IPS-15b (cell line): Measurements from ENCODE around the gene CA11.
"Not testable (repeated sequence)": the region's sequence is repeated elsewhere in the genome, so short reads cannot be mapped to it uniquely, and the experiment has no call there.

Source experiments
- H3K27me3 ChIP-seq: one replicate; pipeline ENCODE4 v1.6.1; 2013; ENCODE audit warnings: low read length; ENCODE audit not compliant: control insufficient read depth, insufficient read depth
- H3K36me3 ChIP-seq: one replicate; pipeline ENCODE4 v1.6.1; 2013; ENCODE audit warnings: low read length; ENCODE audit not compliant: control insufficient read depth, insufficient read depth
- H3K4me1 ChIP-seq: one replicate; pipeline ENCODE4 v1.6.1; 2013; ENCODE audit warnings: mild to moderate bottlenecking, low read length; ENCODE audit not compliant: control insufficient read depth, insufficient read depth
- H3K4me3 ChIP-seq: one replicate; pipeline ENCODE4 v1.5.1; 2013; ENCODE audit warnings: low read depth, low read length
- H3K9ac ChIP-seq: one replicate; pipeline ENCODE4 v1.6.1; 2013; ENCODE audit warnings: low read depth, mild to moderate bottlenecking, low read length
- H3K9me3 ChIP-seq: one replicate; pipeline ENCODE4 v1.6.1; 2013; ENCODE audit warnings: mild to moderate bottlenecking, low read length; ENCODE audit not compliant: control insufficient read depth, insufficient read depth

CA11 gene

DNA sequence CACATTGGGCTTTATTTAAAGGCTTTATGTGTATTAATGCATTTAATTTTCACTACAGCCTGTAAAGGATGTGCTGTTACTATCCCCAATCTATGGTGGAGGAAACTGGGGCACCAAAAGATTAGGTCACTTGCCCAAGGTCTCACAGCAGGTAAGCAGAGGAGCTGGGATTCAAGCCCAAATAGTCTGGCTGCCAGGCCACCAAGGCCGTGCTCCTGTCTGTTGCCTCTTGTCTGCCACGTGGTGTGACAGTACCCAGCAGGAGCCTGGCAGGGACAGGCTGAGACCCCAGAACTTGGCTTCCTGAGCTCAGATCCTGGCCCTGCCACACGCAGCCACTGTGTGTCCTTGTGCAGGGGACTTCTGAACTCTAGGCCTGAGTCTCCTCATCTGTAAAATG lies 22.3 kb upstream of the CA11 start:
- Histone ChIP-seq H3K27me3 (no peaks in the 10 kb centered on the region), H3K36me3 (no peaks in the 10 kb centered on the region), H3K9ac (no peak overlapping the region), H3K9me3 (no peaks in the 10 kb centered on the region), H3K4me3 (no peak overlapping the region), H3K4me1 (no peaks in the 10 kb centered on the region)

DNA sequence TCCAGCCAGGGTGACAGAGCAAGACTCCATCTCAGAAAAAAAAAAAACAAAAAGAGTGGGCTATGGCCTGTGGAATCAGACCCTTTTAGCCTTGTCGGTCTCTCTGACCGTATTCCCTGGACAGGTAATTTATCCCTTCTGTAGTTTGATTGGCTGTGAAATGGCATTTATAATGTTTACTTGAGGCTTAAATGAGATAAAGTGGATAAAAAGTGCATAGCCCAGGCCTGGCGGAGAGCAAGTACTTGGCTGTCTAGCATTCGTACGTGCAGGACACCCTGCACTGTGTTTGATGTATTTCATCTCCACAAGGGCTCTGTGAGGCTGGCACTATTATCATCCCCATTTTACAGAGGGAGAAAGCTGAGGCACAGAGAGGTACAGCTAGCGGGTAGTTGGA lies 19.8 kb upstream of the CA11 start:
- Histone ChIP-seq H3K36me3 (no peaks in the 10 kb centered on the region), H3K9ac (no peak overlapping the region), H3K4me1 (peaks cover 2% of the 10 kb centered on the region), H3K27me3 (no peaks in the 10 kb centered on the region), H3K9me3 (no peaks in the 10 kb centered on the region), H3K4me3 (no peak overlapping the region)

DNA sequence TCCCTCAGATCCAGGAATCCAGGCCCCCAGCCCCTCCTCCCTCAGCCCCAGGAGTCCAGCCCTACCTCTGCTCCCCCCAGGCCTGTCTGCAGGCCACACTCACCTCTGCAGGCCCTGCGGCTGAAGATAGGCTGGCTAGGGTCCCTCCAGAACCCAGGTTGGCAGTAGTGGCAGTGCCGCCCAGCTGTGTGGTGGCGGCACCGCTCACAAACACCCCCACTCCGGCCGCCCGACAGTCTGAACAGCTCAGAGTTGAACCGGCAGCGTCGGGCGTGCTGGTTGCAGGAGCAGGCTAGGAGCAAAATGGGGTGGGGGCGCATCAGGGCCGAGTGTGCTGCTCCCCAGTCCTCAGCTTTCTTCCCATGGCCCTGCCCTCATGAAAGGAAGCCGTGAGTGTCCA lies 18.5 kb upstream of the CA11 start:
- Histone ChIP-seq H3K4me1 (peaks cover 2% of the 10 kb centered on the region), H3K27me3 (no peaks in the 10 kb centered on the region), H3K4me3 (no peak overlapping the region), H3K9ac (no peak overlapping the region), H3K9me3 (no peaks in the 10 kb centered on the region), H3K36me3 (no peaks in the 10 kb centered on the region)

DNA sequence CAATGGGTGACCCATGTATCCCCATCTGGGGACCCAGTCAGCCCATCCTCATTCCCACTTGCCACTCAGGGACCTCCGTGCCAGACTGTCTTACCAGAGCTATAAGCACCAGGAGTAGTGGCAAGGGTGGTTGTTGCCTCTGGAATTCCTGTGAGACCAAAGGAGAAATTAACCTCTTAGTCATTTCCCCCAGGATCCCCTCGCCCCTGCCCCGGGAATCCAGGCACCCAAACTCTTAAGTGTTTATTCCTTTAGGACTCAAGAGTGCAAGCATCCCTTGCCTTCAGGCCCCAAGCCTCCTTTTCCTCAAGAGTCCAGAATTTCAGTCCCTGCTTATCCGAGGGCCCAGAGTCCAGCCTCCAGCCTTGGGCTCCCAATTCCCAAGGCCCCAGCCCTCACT lies 17.7 kb upstream of the CA11 start:
- H3K9ac ChIP-seq, result no peak overlapping the region
- no peak overlapping the region for H3K4me3 ChIP-seq
- H3K4me1 ChIP-seq, result peaks cover 2% of the 10 kb centered on the region
- H3K36me3 ChIP-seq, result no peaks in the 10 kb centered on the region
- no peaks in the 10 kb centered on the region for H3K27me3 ChIP-seq
- H3K9me3 ChIP-seq, result no peaks in the 10 kb centered on the region

DNA sequence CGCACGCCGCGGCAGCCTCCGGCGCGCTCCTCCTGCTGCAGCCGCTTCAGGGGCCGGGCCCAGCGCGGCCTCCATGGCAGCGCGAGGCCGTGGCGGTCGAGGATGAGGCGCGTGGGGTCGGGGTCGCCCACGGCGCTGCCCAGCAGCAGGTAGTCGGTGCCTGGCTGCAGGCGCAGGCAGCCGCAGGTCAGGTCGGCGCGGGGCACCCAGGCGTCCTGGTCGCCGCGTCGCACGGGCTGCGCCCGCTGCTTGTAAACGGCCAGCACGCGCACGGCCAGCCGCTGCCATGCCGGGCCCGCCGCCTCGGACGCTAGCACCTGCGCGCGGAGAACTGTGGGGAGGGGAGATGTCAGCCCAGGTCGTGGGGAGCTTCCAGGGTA lies 15.7 kb upstream of the CA11 start:
- no peaks in the 10 kb centered on the region for H3K9me3 ChIP-seq
- H3K4me1 ChIP-seq, result peaks cover 2% of the 10 kb centered on the region
- no peak overlapping the region for H3K4me3 ChIP-seq
- H3K27me3 ChIP-seq, result no peaks in the 10 kb centered on the region
- H3K36me3 ChIP-seq, result no peaks in the 10 kb centered on the region
- no peak overlapping the region for H3K9ac ChIP-seq

DNA sequence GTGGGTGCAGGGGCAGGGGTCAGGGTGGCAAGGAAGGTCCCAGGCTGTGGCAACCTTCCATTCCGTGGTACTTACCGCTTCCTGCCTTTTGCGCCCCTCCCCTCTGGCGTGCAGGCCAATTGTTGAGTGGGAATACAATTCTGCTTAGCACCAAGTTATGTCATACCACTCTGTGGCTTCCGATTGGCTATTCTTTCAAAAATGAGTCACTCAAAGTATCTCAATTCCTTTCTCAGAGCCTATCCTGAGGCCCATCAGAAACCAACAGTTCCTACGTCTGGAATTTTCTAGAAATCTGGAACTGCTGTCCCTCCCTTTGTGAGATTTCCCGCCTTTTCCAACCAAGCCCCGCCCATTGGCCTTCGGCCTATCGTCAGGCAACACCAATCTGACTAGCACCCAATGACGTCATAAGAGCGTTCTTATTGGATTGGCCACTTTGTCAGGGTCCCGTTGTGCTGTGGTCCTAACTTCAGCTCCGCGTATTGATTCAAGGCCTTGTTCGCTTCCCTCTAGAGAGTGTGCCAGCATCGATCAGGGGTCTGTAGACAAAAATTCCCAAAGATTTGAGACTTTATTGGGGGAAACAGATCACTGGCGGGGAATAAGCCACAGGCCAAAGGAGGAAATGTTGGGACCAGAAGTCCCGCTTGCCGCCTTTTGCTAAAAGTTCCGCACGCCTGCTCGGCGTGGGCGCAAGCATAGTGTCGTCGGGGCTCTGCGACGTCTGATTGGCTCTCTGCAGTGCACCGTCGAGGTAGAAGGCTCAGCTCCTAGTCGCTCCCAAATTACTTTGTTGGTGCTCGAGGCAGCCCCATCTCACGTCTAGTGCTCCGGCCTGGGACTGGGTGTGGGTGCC lies 15.1 kb upstream of the CA11 start:
- H3K36me3 ChIP-seq, result no peaks in the 10 kb centered on the region
- H3K27me3 ChIP-seq, result no peaks in the 10 kb centered on the region
- no peak overlapping the region for H3K4me3 ChIP-seq
- H3K4me1 ChIP-seq, result peaks cover 2% of the 10 kb centered on the region
- no peak overlapping the region for H3K9ac ChIP-seq
- H3K9me3 ChIP-seq, result no peaks in the 10 kb centered on the region

DNA sequence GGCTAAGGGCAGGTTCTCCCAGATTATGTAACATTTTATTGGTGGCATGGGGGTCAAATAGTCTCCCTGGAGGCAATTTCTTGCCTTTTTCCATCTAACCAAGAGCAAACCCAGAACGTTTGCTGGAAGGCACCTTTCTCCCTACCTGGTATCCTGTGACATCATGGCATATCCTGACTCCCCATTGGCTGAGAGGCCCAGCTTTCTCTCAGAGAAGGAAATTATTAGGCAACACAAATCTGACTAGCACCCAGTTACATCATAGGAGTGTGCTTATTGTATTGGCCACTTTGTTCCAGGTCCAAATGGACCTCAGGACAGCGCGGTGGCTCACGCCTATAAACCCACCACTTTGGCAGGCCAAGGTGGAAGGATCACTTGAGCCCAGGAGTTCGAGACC lies 13.8 kb upstream of the CA11 start:
- H3K27me3 ChIP-seq, result no peaks in the 10 kb centered on the region
- H3K4me3 ChIP-seq, result no peak overlapping the region
- H3K9ac ChIP-seq, result no peak overlapping the region
- peaks cover 2% of the 10 kb centered on the region for H3K4me1 ChIP-seq
- no peaks in the 10 kb centered on the region for H3K9me3 ChIP-seq
- no peaks in the 10 kb centered on the region for H3K36me3 ChIP-seq

DNA sequence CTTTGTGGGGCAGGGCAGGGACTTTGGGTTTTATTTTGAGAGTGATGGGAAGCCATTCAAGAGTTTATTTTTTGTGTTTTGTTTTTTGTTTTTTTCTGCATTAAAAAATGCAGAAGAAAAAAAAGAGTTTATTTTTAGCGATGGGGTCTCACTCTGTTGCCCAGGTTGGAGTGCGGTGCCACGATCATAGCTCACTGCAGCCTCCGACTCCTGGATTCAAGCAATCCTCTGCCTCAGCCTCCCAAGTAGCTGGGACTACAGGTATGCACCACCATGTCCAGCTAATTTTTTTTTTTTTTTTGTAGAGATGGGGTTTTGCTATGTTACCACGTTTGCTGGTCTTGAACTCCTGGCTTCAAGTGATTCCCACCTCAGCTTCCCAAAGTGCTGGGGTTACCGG lies 12.5 kb upstream of the CA11 start:
- no peaks in the 10 kb centered on the region for H3K9me3 ChIP-seq
- no peaks in the 10 kb centered on the region for H3K27me3 ChIP-seq
- no peak overlapping the region for H3K4me3 ChIP-seq
- H3K9ac ChIP-seq, result no peak overlapping the region
- H3K4me1 ChIP-seq, result peaks cover 2% of the 10 kb centered on the region
- H3K36me3 ChIP-seq, result no peaks in the 10 kb centered on the region

DNA sequence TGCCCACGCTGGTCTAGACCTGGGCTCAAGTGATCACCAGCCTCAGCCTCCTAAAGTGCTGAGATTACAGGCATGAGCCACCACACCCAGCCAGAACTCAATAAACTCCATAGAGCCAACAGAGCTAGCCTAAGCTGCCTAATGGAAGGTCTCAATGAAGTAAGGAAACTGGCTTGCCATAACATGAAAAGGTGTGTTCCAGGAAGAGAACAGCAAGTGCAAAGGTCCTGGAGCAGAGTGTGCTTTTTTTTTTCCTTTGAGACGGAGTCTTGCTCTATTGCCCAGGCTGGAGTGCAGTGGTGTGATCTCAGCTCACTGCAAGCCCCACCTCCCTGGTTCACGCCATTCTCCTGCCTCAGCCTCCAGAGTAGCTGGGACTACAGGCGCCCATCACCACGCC lies 11.8 kb upstream of the CA11 start:
- H3K4me1 ChIP-seq, H3K9me3 ChIP-seq, H3K4me3 ChIP-seq, H3K36me3 ChIP-seq, H3K9ac ChIP-seq, H3K27me3 ChIP-seq: not testable (repeated sequence)

DNA sequence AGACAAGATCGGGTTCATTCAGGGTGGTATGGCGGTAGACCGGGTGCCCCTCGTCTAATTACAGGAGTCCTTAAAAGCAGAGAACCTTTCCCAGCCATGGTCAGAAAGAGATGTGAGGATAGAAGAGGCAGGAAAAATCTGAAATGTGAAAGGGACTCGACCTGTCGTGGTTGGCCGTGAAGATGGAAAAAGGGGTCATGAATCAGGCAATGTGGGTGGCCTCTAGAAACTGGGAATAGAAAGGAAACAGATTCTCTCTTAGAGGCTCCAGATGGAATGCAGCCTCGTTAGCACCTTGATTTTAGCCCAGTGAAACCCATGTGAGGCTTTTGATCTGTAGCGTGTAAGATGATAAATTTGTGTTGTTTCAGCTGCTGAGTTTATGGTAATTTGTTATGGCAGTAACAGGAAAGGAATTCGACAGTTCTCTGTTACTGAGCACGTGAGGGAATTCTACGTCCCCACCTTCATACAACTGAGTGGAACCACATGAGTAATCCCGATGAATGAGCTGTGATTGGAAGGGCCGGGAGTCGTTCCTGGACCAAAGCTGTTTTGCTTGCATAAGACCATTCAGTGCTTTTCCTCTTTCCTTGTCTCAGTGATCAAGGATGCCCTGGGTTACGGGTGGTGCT lies 11.0 kb upstream of the CA11 start:
- Histone ChIP-seq H3K4me1 (peaks cover 2% of the 10 kb centered on the region), H3K36me3 (no peaks in the 10 kb centered on the region), H3K4me3 (no peak overlapping the region), H3K9ac (no peak overlapping the region), H3K27me3 (no peaks in the 10 kb centered on the region), H3K9me3 (no peaks in the 10 kb centered on the region)

DNA sequence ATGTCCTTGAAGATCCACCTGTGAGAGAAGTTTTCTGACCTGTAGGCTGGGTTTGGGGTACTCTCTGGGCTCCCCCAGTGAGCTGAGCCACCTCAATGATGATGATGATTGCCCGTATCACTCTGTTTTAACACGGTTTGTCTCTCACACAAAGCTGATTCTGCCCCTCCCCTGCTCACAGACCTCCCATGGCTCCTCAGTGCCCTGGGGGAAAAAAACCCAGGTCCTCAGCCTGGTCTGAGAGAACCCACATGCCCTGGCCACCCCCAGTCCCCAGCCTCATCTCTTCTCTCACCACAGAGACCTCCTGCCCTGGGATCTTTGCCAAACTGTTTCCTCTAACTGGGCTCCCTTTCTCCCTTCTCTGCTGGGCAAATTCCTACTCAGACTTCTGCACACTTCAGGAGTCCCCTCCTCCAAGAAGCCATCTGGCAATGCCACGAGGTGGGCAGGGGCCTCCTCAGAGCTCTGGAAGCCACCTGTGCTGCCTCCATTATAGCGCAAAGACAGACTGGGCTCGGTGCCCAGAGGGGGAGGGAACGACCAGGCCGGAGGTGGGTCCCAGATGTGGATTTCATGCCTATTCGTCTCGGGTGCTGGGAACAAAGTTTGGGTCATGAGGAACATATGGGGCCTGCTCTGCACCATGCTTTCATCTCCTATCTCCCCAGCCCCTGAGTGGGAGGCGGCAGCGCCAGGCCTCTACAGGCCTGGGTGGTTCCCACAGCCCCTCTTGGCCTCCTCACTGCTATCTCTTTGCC lies 8.5 kb upstream of the CA11 start:
- no peak overlapping the region for H3K4me3 ChIP-seq
- H3K36me3 ChIP-seq, result no peaks in the 10 kb centered on the region
- no peak overlapping the region for H3K9ac ChIP-seq
- no peaks in the 10 kb centered on the region for H3K4me1 ChIP-seq
- no peaks in the 10 kb centered on the region for H3K9me3 ChIP-seq
- no peaks in the 10 kb centered on the region for H3K27me3 ChIP-seq

DNA sequence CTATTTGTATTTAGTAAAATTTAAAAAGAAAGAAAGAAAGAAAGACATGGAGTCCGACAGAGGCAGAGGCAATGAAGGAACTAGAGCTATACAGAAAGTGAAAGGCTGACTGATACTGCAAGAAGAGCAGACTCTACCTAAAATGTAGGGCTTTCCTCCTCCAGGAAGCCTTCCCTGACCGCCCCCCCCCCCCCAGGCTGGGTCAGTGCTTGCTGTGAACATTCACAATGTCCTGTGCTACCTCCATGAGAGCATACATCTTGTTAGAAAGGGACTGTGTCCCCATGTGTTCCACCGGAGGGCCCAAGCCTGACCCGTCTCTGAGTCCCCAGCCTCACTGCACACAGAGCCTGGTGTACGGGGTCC lies 5.7 kb upstream of the CA11 start:
- H3K9me3 ChIP-seq, result no peaks in the 10 kb centered on the region
- H3K36me3 ChIP-seq, result no peaks in the 10 kb centered on the region
- H3K9ac ChIP-seq, result no peak overlapping the region
- no peak overlapping the region for H3K4me3 ChIP-seq
- H3K4me1 ChIP-seq, result no peaks in the 10 kb centered on the region
- no peaks in the 10 kb centered on the region for H3K27me3 ChIP-seq
